ENCODE data around the gene C18orf32.
A peak's percentile ranks its signal among the peaks of the same experiment; 100 is the strongest.
"Not testable (repeated sequence)": the region's sequence is repeated elsewhere in the genome, so short reads cannot be mapped to it uniquely, and the experiment has no call there.

Gene C18orf32

GRCh38 chr18:49515516-49515915 lies 28.5 kb upstream of the C18orf32 start:
- no peaks in the 10 kb centered on the region for H3K9me3 ChIP-seq (ENCODE audit: control insufficient read depth, insufficient read depth, low read length)
- H3K4me1 ChIP-seq (ENCODE audit: insufficient read depth, low read length) = peaks cover 13% of the 10 kb centered on the region
- H3K9ac ChIP-seq (ENCODE audit: low read depth, low read length) = no peak overlapping the region
- H3K36me3 ChIP-seq (ENCODE audit: insufficient read depth, low read length) = no peaks in the 10 kb centered on the region

- not testable (repeated sequence) for H3K36me3 ChIP-seq (ENCODE audit: insufficient read depth, low read length); H3K9me3 ChIP-seq (ENCODE audit: control insufficient read depth, insufficient read depth, low read length); H3K9ac ChIP-seq (ENCODE audit: low read depth, low read length)
These were observed 28.0 kb upstream of the C18orf32 start for GRCh38 chr18:49515003-49515402.

GRCh38 chr18:49514577-49514976 lies 27.5 kb upstream of the C18orf32 start:
- Histone ChIP-seq H3K9me3 (ENCODE audit: control insufficient read depth, insufficient read depth, low read length) (no peaks in the 10 kb centered on the region), H3K9ac (ENCODE audit: low read depth, low read length) (no peak overlapping the region), H3K36me3 (ENCODE audit: insufficient read depth, low read length) (no peaks in the 10 kb centered on the region), H3K4me1 (ENCODE audit: insufficient read depth, low read length) (peaks cover 8% of the 10 kb centered on the region)

More at GRCh38 chr18:49515003-49515402, 28.0 kb upstream of the C18orf32 start:
- H3K4me1 ChIP-seq (ENCODE audit: insufficient read depth, low read length) = peaks cover 13% of the 10 kb centered on the region

- H3K36me3 ChIP-seq (ENCODE audit: insufficient read depth, low read length); H3K9ac ChIP-seq (ENCODE audit: low read depth, low read length); H3K4me1 ChIP-seq (ENCODE audit: insufficient read depth, low read length); H3K9me3 ChIP-seq (ENCODE audit: control insufficient read depth, insufficient read depth, low read length): not testable (repeated sequence)
These were observed 25.8 kb upstream of the C18orf32 start for GRCh38 chr18:49512876-49513275.

GRCh38 chr18:49510393-49511115 lies 23.5 kb upstream of the C18orf32 start:
- H3K9me3 ChIP-seq (ENCODE audit: control insufficient read depth, insufficient read depth, low read length) = no peaks in the 10 kb centered on the region
- H3K36me3 ChIP-seq (ENCODE audit: insufficient read depth, low read length) = no peaks in the 10 kb centered on the region
- no peak overlapping the region for H3K9ac ChIP-seq (ENCODE audit: low read depth, low read length)
- peaks cover 4% of the 10 kb centered on the region; the same call in 1 of the 2 replicates for H3K4me1 ChIP-seq (ENCODE audit: insufficient read depth, low read length)

- H3K9me3 ChIP-seq (ENCODE audit: control insufficient read depth, insufficient read depth, low read length); H3K36me3 ChIP-seq (ENCODE audit: insufficient read depth, low read length); H3K4me1 ChIP-seq (ENCODE audit: insufficient read depth, low read length); H3K9ac ChIP-seq (ENCODE audit: low read depth, low read length): not testable (repeated sequence)
These were observed 19.4 kb upstream of the C18orf32 start for GRCh38 chr18:49506438-49506837.

GRCh38 chr18:49503931-49504330 lies 16.9 kb upstream of the C18orf32 start:
- H3K4me1 ChIP-seq (ENCODE audit: insufficient read depth, low read length) = peaks cover 4% of the 10 kb centered on the region; the same call in 1 of the 2 replicates
- H3K36me3 ChIP-seq (ENCODE audit: insufficient read depth, low read length) = no peaks in the 10 kb centered on the region
- H3K9ac ChIP-seq (ENCODE audit: low read depth, low read length) = no peak overlapping the region
- H3K9me3 ChIP-seq (ENCODE audit: control insufficient read depth, insufficient read depth, low read length) = no peaks in the 10 kb centered on the region

- H3K9me3 ChIP-seq (ENCODE audit: control insufficient read depth, insufficient read depth, low read length) = no peaks in the 10 kb centered on the region
- H3K9ac ChIP-seq (ENCODE audit: low read depth, low read length) = no peak overlapping the region
- H3K4me1 ChIP-seq (ENCODE audit: insufficient read depth, low read length) = peaks cover 4% of the 10 kb centered on the region
- no peaks in the 10 kb centered on the region for H3K36me3 ChIP-seq (ENCODE audit: insufficient read depth, low read length)
These were observed 13.3 kb upstream of the C18orf32 start for GRCh38 chr18:49500201-49500921.

GRCh38 chr18:49499046-49499637 lies 12.1 kb upstream of the C18orf32 start:
- Histone ChIP-seq H3K9me3 (ENCODE audit: control insufficient read depth, insufficient read depth, low read length) (no peaks in the 10 kb centered on the region), H3K36me3 (ENCODE audit: insufficient read depth, low read length) (no peaks in the 10 kb centered on the region), H3K9ac (ENCODE audit: low read depth, low read length) (peak overlapping the region; percentile 24; the same call in 1 of the 2 replicates), H3K4me1 (ENCODE audit: insufficient read depth, low read length) (peaks cover 7% of the 10 kb centered on the region)

- Histone ChIP-seq H3K36me3 (ENCODE audit: insufficient read depth, low read length) (peaks cover 13% of the 10 kb centered on the region), H3K9me3 (ENCODE audit: control insufficient read depth, insufficient read depth, low read length) (no peaks in the 10 kb centered on the region), H3K9ac (ENCODE audit: low read depth, low read length) (no peak overlapping the region), H3K4me1 (ENCODE audit: insufficient read depth, low read length) (peaks cover 14% of the 10 kb centered on the region)
These were observed 8.4 kb upstream of the C18orf32 start for GRCh38 chr18:49495480-49495879.

GRCh38 chr18:49495076-49495475 lies 8.0 kb upstream of the C18orf32 start:
- Histone ChIP-seq H3K36me3 (ENCODE audit: insufficient read depth, low read length) (peaks cover 17% of the 10 kb centered on the region), H3K4me1 (ENCODE audit: insufficient read depth, low read length) (peaks cover 14% of the 10 kb centered on the region), H3K9ac (ENCODE audit: low read depth, low read length) (no peak overlapping the region), H3K9me3 (ENCODE audit: control insufficient read depth, insufficient read depth, low read length) (no peaks in the 10 kb centered on the region)

- Histone ChIP-seq H3K9ac (ENCODE audit: low read depth, low read length) (no peak overlapping the region), H3K9me3 (ENCODE audit: control insufficient read depth, insufficient read depth, low read length) (no peaks in the 10 kb centered on the region), H3K36me3 (ENCODE audit: insufficient read depth, low read length) (peaks cover 21% of the 10 kb centered on the region), H3K4me1 (ENCODE audit: insufficient read depth, low read length) (peaks cover 14% of the 10 kb centered on the region)
These were observed 7.6 kb upstream of the C18orf32 start for GRCh38 chr18:49494660-49495059.

GRCh38 chr18:49492694-49493033 lies 5.6 kb upstream of the C18orf32 start:
- Histone ChIP-seq H3K9me3 (ENCODE audit: control insufficient read depth, insufficient read depth, low read length) (no peaks in the 10 kb centered on the region), H3K4me1 (ENCODE audit: insufficient read depth, low read length) (peaks cover 14% of the 10 kb centered on the region), H3K36me3 (ENCODE audit: insufficient read depth, low read length) (peaks cover 25% of the 10 kb centered on the region), H3K9ac (ENCODE audit: low read depth, low read length) (peak overlapping the region; percentile 92; the same call in 1 of the 2 replicates)

GRCh38 chr18:49491857-49492693 lies 5.0 kb upstream of the C18orf32 start, which contains the start of gene RPL17:
Gene RPL17, minus strand, starts transcription at chr18:49492465.
- Histone ChIP-seq H3K4me1 (ENCODE audit: insufficient read depth, low read length) (peaks cover 14% of the 10 kb centered on the region), H3K36me3 (ENCODE audit: insufficient read depth, low read length) (peaks cover 25% of the 10 kb centered on the region), H3K9ac (ENCODE audit: low read depth, low read length) (peak within 1 kb of the TSS; percentile 92), H3K9me3 (ENCODE audit: control insufficient read depth, insufficient read depth, low read length) (no peaks in the 10 kb centered on the region)

Data from ES-I3 (cell line).